Upper lobe of right lung (tissue), 1 donor: Measurements from ENCODE around the gene TMEM39B. TPM values are rescaled to one million over a fixed set of nuclear protein-coding genes. Genes with fewer than 3 reads are reported as not detected.
"Not testable (repeated sequence)": the region's sequence is repeated elsewhere in the genome, so short reads cannot be mapped to it uniquely, and the experiment has no call there.

Experiments used
- ATAC-seq: fragments of 200-7000 bp; cut with Tn5 transposase; one replicate; pipeline ENCODE4 v1.9.1; 2020; ENCODE audit warnings: mild to moderate bottlenecking, moderate library complexity
- DNase-seq: peaks from one replicate; pipeline ENCODE4 v3.0.0-alpha.2; 2020
- H3K27ac ChIP-seq: fragments of 200-600 bp; one replicate; pipeline ENCODE4 v1.8.0; 2022
- H3K27me3 ChIP-seq: fragments of 200-600 bp; one replicate; pipeline ENCODE4 v1.8.0; 2022; ENCODE audit warnings: mild to moderate bottlenecking
- H3K36me3 ChIP-seq: fragments of 200-600 bp; one replicate; pipeline ENCODE4 v1.8.0; 2022
- H3K4me1 ChIP-seq: fragments of 200-600 bp; one replicate; pipeline ENCODE4 v1.8.0; 2022
- H3K4me3 ChIP-seq: fragments of 200-600 bp; one replicate; pipeline ENCODE4 v1.8.0; 2022; ENCODE audit warnings: mild to moderate bottlenecking
- H3K9me3 ChIP-seq: fragments of 200-600 bp; one replicate; pipeline ENCODE4 v1.8.0; 2022
- intact Hi-C: fragments of 100-400 bp; cut with DNase I; formaldehyde crosslinking; loops from one replicate; pipeline ENCODE4 v1.11.0; 2022
- total RNA-seq: library from RNA; stranded (reverse); fragmentation: NEBNext Ultra II Directional; extraction: Animal tissue kit (Norgen Biotek cat#: 25700); gene quantifications from one replicate; pipeline ENCODE4 v1.2.1, GENCODE V29; 2021
- TF ChIP-seq, protein P1 (sequence below): fragments of 200-600 bp; IDR thresholded peaks from one replicate; pipeline ENCODE4 v1.8.0; 2022; ENCODE audit warnings: antibody characterized with exemption
- donor health status: DM: no; HTN: yes; CAD: no; lungs with severe emphysema.

Gene TMEM39B
- total RNA-seq, 1 donor from 2014 or later = 18.1 TPM

DNA sequence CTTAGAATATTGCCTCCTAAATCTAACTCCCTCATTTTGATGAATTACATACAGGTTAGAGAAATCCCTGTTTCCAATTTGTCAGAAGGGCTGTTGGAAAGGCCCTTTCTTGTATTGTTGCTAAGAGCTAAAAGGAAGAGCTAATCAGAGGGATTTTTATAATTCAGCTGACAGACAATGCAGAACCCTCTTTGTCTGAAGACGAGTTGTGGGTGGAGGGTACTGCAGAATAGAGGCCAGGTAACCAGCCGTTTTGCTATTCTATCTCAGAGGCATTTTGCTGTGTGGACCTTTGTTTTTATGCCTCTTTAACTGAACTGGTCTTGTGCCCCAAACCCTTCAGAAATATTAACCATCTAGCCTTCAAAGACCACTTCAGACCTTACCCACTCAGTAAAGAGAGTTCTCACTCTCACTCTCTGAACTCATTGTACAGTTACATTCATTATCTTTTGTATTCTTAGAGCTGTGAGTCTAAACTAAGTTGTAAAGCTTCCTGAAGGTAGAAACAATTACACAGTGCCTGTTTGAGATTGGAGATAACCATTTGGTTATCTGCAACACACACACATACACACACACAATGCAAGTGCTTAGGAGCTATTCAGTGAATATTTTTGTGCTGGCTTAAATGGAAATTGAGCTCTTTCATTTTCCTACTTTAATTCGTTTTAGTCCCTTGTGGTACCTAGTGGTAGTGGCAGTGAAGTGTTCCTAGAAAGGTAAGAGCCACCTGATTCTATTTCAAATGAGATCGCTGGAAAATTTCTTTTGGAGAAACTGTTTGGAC lies 54.9 kb downstream of the TMEM39B start:
- intact Hi-C loops = no loop called here
- no peak for ATAC-seq
- H3K27ac ChIP-seq = no peak overlapping the region
- no peaks in the 10 kb centered on the region for H3K9me3 ChIP-seq
- no peak overlapping the region for H3K4me3 ChIP-seq
- DNase-seq = no peak
- H3K27me3 ChIP-seq = no peaks in the 10 kb centered on the region
- peaks cover 10% of the 10 kb centered on the region for H3K4me1 ChIP-seq
- H3K36me3 ChIP-seq = peaks cover 16% of the 10 kb centered on the region
- TF ChIP-seq, protein P1, sequence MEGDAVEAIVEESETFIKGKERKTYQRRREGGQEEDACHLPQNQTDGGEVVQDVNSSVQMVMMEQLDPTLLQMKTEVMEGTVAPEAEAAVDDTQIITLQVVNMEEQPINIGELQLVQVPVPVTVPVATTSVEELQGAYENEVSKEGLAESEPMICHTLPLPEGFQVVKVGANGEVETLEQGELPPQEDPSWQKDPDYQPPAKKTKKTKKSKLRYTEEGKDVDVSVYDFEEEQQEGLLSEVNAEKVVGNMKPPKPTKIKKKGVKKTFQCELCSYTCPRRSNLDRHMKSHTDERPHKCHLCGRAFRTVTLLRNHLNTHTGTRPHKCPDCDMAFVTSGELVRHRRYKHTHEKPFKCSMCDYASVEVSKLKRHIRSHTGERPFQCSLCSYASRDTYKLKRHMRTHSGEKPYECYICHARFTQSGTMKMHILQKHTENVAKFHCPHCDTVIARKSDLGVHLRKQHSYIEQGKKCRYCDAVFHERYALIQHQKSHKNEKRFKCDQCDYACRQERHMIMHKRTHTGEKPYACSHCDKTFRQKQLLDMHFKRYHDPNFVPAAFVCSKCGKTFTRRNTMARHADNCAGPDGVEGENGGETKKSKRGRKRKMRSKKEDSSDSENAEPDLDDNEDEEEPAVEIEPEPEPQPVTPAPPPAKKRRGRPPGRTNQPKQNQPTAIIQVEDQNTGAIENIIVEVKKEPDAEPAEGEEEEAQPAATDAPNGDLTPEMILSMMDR = no peak

DNA sequence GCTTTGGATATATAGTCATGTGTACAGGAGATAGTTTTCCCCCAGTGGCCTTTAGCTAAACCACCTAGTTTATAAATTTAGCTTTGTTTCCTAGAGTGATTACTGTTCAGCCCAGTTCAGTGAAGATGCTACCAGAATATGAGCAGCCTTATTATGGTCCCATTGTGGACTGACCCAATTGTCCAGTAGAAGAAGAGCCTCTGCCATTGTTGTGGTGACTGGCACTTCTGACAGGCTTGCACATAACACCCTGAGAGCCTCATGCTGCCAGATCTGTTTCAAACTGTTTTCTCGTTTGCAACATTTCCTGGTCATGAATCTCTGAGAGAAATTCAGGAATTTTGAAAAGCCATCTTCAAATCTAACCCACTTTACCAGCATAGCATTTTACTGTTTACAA lies 55.7 kb downstream of the TMEM39B start:
- Histone ChIP-seq H3K27ac (no peak overlapping the region), H3K9me3 (no peaks in the 10 kb centered on the region), H3K27me3 (no peaks in the 10 kb centered on the region), H3K4me1 (peaks cover 10% of the 10 kb centered on the region), H3K36me3 (peaks cover 16% of the 10 kb centered on the region), H3K4me3 (no peak overlapping the region)
- ATAC-seq (no peak), DNase-seq (no peak)
- intact Hi-C loops = no loop called here
- TF ChIP-seq, protein P1 = no peak

DNA sequence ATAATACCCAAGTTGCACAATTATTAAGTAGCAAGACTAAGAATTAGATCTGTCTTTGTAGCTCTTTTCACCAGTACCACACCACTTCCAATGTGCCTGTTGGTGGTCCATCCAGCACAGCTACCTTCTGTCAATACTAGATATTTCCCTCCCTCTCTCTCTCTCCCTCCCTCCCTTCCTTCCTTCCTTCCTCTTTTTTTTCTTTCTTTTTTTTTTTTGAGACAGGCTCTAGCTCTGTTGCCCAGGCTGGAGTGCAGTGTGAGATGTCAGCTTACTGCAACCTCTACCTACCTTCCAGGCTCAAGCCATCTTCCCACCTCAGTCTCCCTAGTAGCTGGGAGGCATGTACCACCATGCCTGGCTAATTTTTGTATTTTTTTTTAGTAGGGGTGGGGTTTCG lies 56.2 kb downstream of the TMEM39B start:
- TF ChIP-seq, protein P1 = no peak
- Histone ChIP-seq H3K4me3 (no peak overlapping the region), H3K4me1 (peaks cover 10% of the 10 kb centered on the region), H3K27ac (no peak overlapping the region), H3K9me3 (no peaks in the 10 kb centered on the region), H3K36me3 (peaks cover 16% of the 10 kb centered on the region), H3K27me3 (no peaks in the 10 kb centered on the region)
- DNase-seq (no peak), ATAC-seq (no peak)
- intact Hi-C loops = no loop called here

DNA sequence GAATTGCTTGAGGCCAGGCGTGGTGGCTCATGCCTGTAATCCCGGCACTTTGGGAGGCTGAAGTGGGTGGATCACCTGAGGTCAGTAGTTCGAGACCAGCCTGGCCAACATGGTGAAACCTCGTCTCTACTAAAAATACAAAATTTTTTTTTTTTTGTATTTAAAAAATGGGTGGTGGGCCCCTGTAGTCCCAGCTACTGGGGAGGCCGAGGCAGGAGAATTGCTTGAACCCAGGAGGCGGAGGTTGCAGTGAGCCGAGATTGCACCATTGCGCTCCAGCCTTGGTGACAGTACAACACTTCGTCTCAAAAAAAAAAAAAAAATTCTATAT lies 61.2 kb downstream of the TMEM39B start:
- H3K27ac ChIP-seq, intact Hi-C loops, H3K9me3 ChIP-seq, H3K27me3 ChIP-seq, H3K4me3 ChIP-seq, ATAC-seq, DNase-seq, H3K4me1 ChIP-seq: not testable (repeated sequence)
- peaks cover 16% of the 10 kb centered on the region for H3K36me3 ChIP-seq

DNA sequence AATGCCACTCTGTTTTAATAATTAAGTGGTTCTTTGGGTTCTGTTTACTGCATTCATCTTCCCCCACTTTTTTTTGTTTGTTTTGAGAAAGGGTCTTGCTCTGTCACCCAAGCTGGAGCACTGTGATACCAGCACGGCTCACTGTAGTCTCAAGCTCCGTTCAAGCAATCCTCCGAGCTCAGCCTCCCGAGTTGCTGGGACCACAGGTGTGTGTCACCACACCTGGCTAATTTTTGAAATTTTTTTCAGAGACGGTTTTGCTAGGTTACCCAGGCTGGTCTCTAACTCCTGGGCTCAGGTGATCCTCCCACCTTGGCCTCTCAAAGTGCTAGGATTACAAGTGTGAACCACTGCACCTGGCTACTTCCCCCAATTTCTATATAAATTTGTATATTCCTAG lies 64.4 kb downstream of the TMEM39B start:
- Histone ChIP-seq H3K4me3 (no peak overlapping the region), H3K27ac (no peak overlapping the region), H3K27me3 (no peaks in the 10 kb centered on the region), H3K36me3 (no peaks in the 10 kb centered on the region), H3K9me3 (no peaks in the 10 kb centered on the region), H3K4me1 (peaks cover under 1% of the 10 kb centered on the region)
- DNase-seq (no peak), ATAC-seq (no peak)
- TF ChIP-seq, protein P1 = no peak
- intact Hi-C loops = no loop called here

DNA sequence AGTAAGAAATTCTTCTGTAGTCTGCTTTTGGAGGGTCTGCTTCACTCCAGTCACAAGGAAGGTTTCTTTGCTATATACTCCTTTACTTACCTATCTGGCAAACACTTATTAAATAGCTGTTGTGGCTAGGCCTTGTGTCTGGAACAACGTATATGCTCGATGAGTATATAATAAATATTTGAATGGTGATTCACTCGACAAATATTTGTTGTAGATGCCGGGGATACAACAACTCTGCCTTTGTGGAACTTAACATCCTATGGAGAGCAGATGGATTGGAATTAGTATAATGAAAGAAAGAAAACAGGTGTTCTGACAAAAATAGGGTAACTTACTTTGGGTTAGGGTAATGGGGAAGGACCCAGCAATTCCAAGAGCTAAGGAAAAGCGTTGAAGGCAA lies 66.2 kb downstream of the TMEM39B start:
- ATAC-seq (no peak), DNase-seq (no peak)
- H3K4me3 ChIP-seq = no peak overlapping the region
- H3K36me3 ChIP-seq = no peaks in the 10 kb centered on the region
- H3K9me3 ChIP-seq = no peaks in the 10 kb centered on the region
- peaks cover 10% of the 10 kb centered on the region for H3K4me1 ChIP-seq
- no peaks in the 10 kb centered on the region for H3K27me3 ChIP-seq
- intact Hi-C loops = no loop called here
- TF ChIP-seq, protein P1 = no peak
- no peak overlapping the region for H3K27ac ChIP-seq
